Right lobe of liver (tissue), 4 donors: ENCODE measurements around the gene RHOH.

Experiments used
- POLR2A ChIP-seq: fragments of 450-650 bp; IDR thresholded peaks from one replicate; pipeline ENCODE4 v1.6.1; 2017; ENCODE audit warnings: antibody characterized with exemption, mild to moderate bottlenecking
- TF ChIP-seq, protein P1 (sequence below), 4 donors: fragments of 200-600 bp in 3 of 4; fragments of 450-650 bp in 1 of 4; IDR thresholded peaks; one replicate each; pipeline versions ENCODE4 v1.5.1 to v1.8.0; 2016 to 2022; ENCODE audit warnings: antibody characterized with exemption in 4 of 4, mild to moderate bottlenecking in 2 of 4
- donor health status: DM: no; HTN: no; CAD: no.
- donor health status: DM: no; HTN: no; CAD: no.
- donor health status: DM: no; HTN: yes; CAD: no.

GRCh38 chr4:40261231-40262076 is 64.6 kb downstream of the RHOH start:
- TF ChIP-seq, protein P1, sequence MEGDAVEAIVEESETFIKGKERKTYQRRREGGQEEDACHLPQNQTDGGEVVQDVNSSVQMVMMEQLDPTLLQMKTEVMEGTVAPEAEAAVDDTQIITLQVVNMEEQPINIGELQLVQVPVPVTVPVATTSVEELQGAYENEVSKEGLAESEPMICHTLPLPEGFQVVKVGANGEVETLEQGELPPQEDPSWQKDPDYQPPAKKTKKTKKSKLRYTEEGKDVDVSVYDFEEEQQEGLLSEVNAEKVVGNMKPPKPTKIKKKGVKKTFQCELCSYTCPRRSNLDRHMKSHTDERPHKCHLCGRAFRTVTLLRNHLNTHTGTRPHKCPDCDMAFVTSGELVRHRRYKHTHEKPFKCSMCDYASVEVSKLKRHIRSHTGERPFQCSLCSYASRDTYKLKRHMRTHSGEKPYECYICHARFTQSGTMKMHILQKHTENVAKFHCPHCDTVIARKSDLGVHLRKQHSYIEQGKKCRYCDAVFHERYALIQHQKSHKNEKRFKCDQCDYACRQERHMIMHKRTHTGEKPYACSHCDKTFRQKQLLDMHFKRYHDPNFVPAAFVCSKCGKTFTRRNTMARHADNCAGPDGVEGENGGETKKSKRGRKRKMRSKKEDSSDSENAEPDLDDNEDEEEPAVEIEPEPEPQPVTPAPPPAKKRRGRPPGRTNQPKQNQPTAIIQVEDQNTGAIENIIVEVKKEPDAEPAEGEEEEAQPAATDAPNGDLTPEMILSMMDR (IDR thresholded peaks at IDR 0.05), result no peak
- TF ChIP-seq POLR2A, result no peak
